Measurements from ENCODE around the gene UGT2B28. TPM values are rescaled to one million over a fixed set of nuclear protein-coding genes. Genes with fewer than 3 reads are reported as not detected.
"Not testable (repeated sequence)": the region's sequence is repeated elsewhere in the genome, so short reads cannot be mapped to it uniquely, and the experiment has no call there.

Gene UGT2B28
- total RNA-seq (not detected), polyA plus RNA-seq (not detected)
- long read RNA-seq, donor 1, result 0 reads
- long read RNA-seq, donor 2, result 0 reads

GRCh38 chr4:69280081-69280480 lies at the start of gene UGT2B28:
UGT2B28 (plus strand) TSS chr4:69280475; CDS start chr4:69280501, 26 bp downstream.
- 74 to 86% (median 81%) methylated on average over 4 of the region's 4 CpGs for WGBS, 3 donors
- H3K4me3 ChIP-seq; DNase-seq; H3K9me3 ChIP-seq; H3K4me1 ChIP-seq; H3K27me3 ChIP-seq (ENCODE audit: insufficient read depth in 3 of 3, low read length in 2 of 3); ATAC-seq; H3K36me3 ChIP-seq (ENCODE audit: insufficient read depth in 1 of 2, low read depth in 1 of 2); intact Hi-C loops (cut with DNase I); H3K27ac ChIP-seq: not testable (repeated sequence)

- Histone ChIP-seq H3K27ac (no peak overlapping the region), H3K36me3 (ENCODE audit: insufficient read depth in 1 of 2, low read depth in 1 of 2) (no peaks in the 10 kb centered on the region), H3K4me3 (no peak overlapping the region), H3K27me3 (ENCODE audit: insufficient read depth in 3 of 3, low read length in 2 of 3) (no peaks in the 10 kb centered on the region), H3K9me3 (peaks cover 4% of the 10 kb centered on the region), H3K4me1 (no peaks in the 10 kb centered on the region)
- intact Hi-C loops (cut with DNase I), result no loop called here
- 74 to 88% (median 76%) methylated on average over 2 of the region's 2 CpGs for WGBS, 3 donors
- DNase-seq (no peak), ATAC-seq (no peak)
- TF ChIP-seq CTCF (IDR thresholded peaks at IDR 0.05), result no peak
Observed at GRCh38 chr4:69239092-69239491, 41.2 kb upstream of the UGT2B28 start.

GRCh38 chr4:69239557-69240168 lies 40.6 kb upstream of the UGT2B28 start:
- Histone ChIP-seq H3K9me3 (peaks cover 4% of the 10 kb centered on the region), H3K36me3 (ENCODE audit: insufficient read depth in 1 of 2, low read depth in 1 of 2) (no peaks in the 10 kb centered on the region), H3K27ac (no peak overlapping the region), H3K27me3 (ENCODE audit: insufficient read depth in 3 of 3, low read length in 2 of 3) (no peaks in the 10 kb centered on the region), H3K4me3 (no peak overlapping the region), H3K4me1 (no peaks in the 10 kb centered on the region)
- DNase-seq (no peak), ATAC-seq (no peak)
- TF ChIP-seq CTCF (IDR thresholded peaks at IDR 0.05), result no peak
- intact Hi-C loops (cut with DNase I), result no loop called here
- WGBS, 3 donors, result 79 to 88% (median 85%) methylated on average over 6 of the region's 6 CpGs

GRCh38 chr4:69240787-69241186 lies 39.5 kb upstream of the UGT2B28 start:
- ATAC-seq; H3K36me3 ChIP-seq (ENCODE audit: insufficient read depth in 1 of 2, low read depth in 1 of 2); H3K27ac ChIP-seq; H3K9me3 ChIP-seq; H3K27me3 ChIP-seq (ENCODE audit: insufficient read depth in 3 of 3, low read length in 2 of 3); H3K4me1 ChIP-seq; DNase-seq; intact Hi-C loops (cut with DNase I); H3K4me3 ChIP-seq: not testable (repeated sequence)
- 80 to 85% (median 83%) methylated on average over 3 of the region's 3 CpGs for WGBS, 3 donors

- H3K27me3 ChIP-seq (ENCODE audit: insufficient read depth in 3 of 3, low read length in 2 of 3); H3K4me3 ChIP-seq; H3K9me3 ChIP-seq; ATAC-seq; H3K27ac ChIP-seq; DNase-seq; H3K4me1 ChIP-seq; H3K36me3 ChIP-seq (ENCODE audit: insufficient read depth in 1 of 2, low read depth in 1 of 2); intact Hi-C loops (cut with DNase I): not testable (repeated sequence)
- WGBS, 3 donors, result 69 to 81% (median 77%) methylated on average over 2 of the region's 2 CpGs
Observed at GRCh38 chr4:69241746-69242145, 38.5 kb upstream of the UGT2B28 start.

- H3K27ac ChIP-seq; H3K4me1 ChIP-seq; intact Hi-C loops (cut with DNase I); DNase-seq; H3K27me3 ChIP-seq (ENCODE audit: insufficient read depth in 3 of 3, low read length in 2 of 3); H3K4me3 ChIP-seq; H3K36me3 ChIP-seq (ENCODE audit: insufficient read depth in 1 of 2, low read depth in 1 of 2); H3K9me3 ChIP-seq; ATAC-seq: not testable (repeated sequence)
- WGBS, 3 donors, result 69 to 73% (median 71%) methylated on average over 3 of the region's 3 CpGs
Observed at GRCh38 chr4:69242562-69243240, 37.6 kb upstream of the UGT2B28 start.

GRCh38 chr4:69250884-69251283 lies 29.4 kb upstream of the UGT2B28 start:
- DNase-seq; H3K4me1 ChIP-seq; H3K27me3 ChIP-seq (ENCODE audit: insufficient read depth in 3 of 3, low read length in 2 of 3); H3K36me3 ChIP-seq (ENCODE audit: insufficient read depth in 1 of 2, low read depth in 1 of 2); intact Hi-C loops (cut with DNase I); H3K4me3 ChIP-seq; ATAC-seq; H3K27ac ChIP-seq; H3K9me3 ChIP-seq: not testable (repeated sequence)
- WGBS, 3 donors, result 74 to 83% (median 82%) methylated on average over 2 of the region's 2 CpGs

- H3K27me3 ChIP-seq (ENCODE audit: insufficient read depth in 3 of 3, low read length in 2 of 3); H3K4me3 ChIP-seq; DNase-seq; H3K4me1 ChIP-seq; H3K36me3 ChIP-seq (ENCODE audit: insufficient read depth in 1 of 2, low read depth in 1 of 2); H3K9me3 ChIP-seq; intact Hi-C loops (cut with DNase I); H3K27ac ChIP-seq; ATAC-seq: not testable (repeated sequence)
- 49 to 62% (median 54%) methylated on average over 3 of the region's 3 CpGs for WGBS, 3 donors
Observed at GRCh38 chr4:69253147-69253772, 27.0 kb upstream of the UGT2B28 start.

GRCh38 chr4:69268612-69269011 lies 11.7 kb upstream of the UGT2B28 start:
- H3K9me3 ChIP-seq; H3K27ac ChIP-seq; DNase-seq; H3K4me3 ChIP-seq; ATAC-seq; H3K4me1 ChIP-seq; H3K27me3 ChIP-seq (ENCODE audit: insufficient read depth in 3 of 3, low read length in 2 of 3); H3K36me3 ChIP-seq (ENCODE audit: insufficient read depth in 1 of 2, low read depth in 1 of 2); intact Hi-C loops (cut with DNase I): not testable (repeated sequence)
- WGBS, 3 donors, result 84 to 90% (median 89%) methylated on average over 7 of the region's 7 CpGs

Data from psoas muscle (tissue), 8 donors.